ENCODE data around the gene CCZ1B. TPM values are rescaled to one million over a fixed set of nuclear protein-coding genes. Genes with fewer than 3 reads are reported as not detected.
"Not testable (repeated sequence)": the region's sequence is repeated elsewhere in the genome, so short reads cannot be mapped to it uniquely, and the experiment has no call there.

The CCZ1B gene
- polyA plus RNA-seq, 1 experiment, result 24.6 TPM

GRCh38 chr7:6831018-6831725 is 5.1 kb upstream of the CCZ1B start:
- ChIA-PET CTCF (no interaction called here), POLR2A (no interaction called here)
- no peak overlapping the region for H3K4me3 ChIP-seq (ENCODE audit: low read depth, low read length)
- DNase-seq (ENCODE audit: low read depth), result no peak
- no peaks in the 10 kb centered on the region; the same call in 1 of the 2 replicates for H3K27me3 ChIP-seq (ENCODE audit: control insufficient read depth, insufficient read depth, low read length)
- H3K36me3 ChIP-seq (ENCODE audit: control insufficient read depth, insufficient read depth, low read length), result no peaks in the 10 kb centered on the region
- TF ChIP-seq CTCF (IDR thresholded peaks at IDR 0.05; ENCODE audit: insufficient read depth, low read depth, low read length), result no peak

GRCh38 chr7:6830026-6830425 is 4.0 kb upstream of the CCZ1B start:
- H3K27me3 ChIP-seq (ENCODE audit: control insufficient read depth, insufficient read depth, low read length); POLR2A ChIA-PET; H3K36me3 ChIP-seq (ENCODE audit: control insufficient read depth, insufficient read depth, low read length); H3K4me3 ChIP-seq (ENCODE audit: low read depth, low read length); DNase-seq (ENCODE audit: low read depth): not testable (repeated sequence)
- CTCF ChIA-PET, result interaction anchor here (0.6 kb wide), 1 partner anchor 353 kb away, joined by 4 read pairs; no protein-coding TSS in a partner anchor

GRCh38 chr7:6829616-6830015 is 3.5 kb upstream of the CCZ1B start:
- POLR2A ChIA-PET; DNase-seq (ENCODE audit: low read depth); H3K36me3 ChIP-seq (ENCODE audit: control insufficient read depth, insufficient read depth, low read length); H3K4me3 ChIP-seq (ENCODE audit: low read depth, low read length); H3K27me3 ChIP-seq (ENCODE audit: control insufficient read depth, insufficient read depth, low read length): not testable (repeated sequence)
- CTCF ChIA-PET, result interaction anchor here (0.6 kb wide), 1 partner anchor 353 kb away, joined by 4 read pairs; no protein-coding TSS in a partner anchor

- H3K4me3 ChIP-seq (ENCODE audit: low read depth, low read length); H3K27me3 ChIP-seq (ENCODE audit: control insufficient read depth, insufficient read depth, low read length); DNase-seq (ENCODE audit: low read depth); CTCF ChIA-PET; H3K36me3 ChIP-seq (ENCODE audit: control insufficient read depth, insufficient read depth, low read length); POLR2A ChIA-PET: not testable (repeated sequence)
These were observed 1.1 kb upstream of the CCZ1B start for GRCh38 chr7:6827180-6827579.

- POLR2A ChIA-PET; H3K36me3 ChIP-seq (ENCODE audit: control insufficient read depth, insufficient read depth, low read length); DNase-seq (ENCODE audit: low read depth); H3K27me3 ChIP-seq (ENCODE audit: control insufficient read depth, insufficient read depth, low read length); CTCF ChIA-PET: not testable (repeated sequence)
- H3K4me3 ChIP-seq (ENCODE audit: low read depth, low read length), result peak overlapping the region; percentile 24
These were observed 594 bp downstream of the CCZ1B start for GRCh38 chr7:6825236-6826125.

- H3K36me3 ChIP-seq (ENCODE audit: control insufficient read depth, insufficient read depth, low read length); H3K27me3 ChIP-seq (ENCODE audit: control insufficient read depth, insufficient read depth, low read length); DNase-seq (ENCODE audit: low read depth); H3K4me3 ChIP-seq (ENCODE audit: low read depth, low read length); CTCF ChIA-PET; POLR2A ChIA-PET: not testable (repeated sequence)
These were observed 4.5 kb downstream of the CCZ1B start for GRCh38 chr7:6821622-6822021.

- POLR2A ChIA-PET, CTCF ChIA-PET: not testable (repeated sequence)
These were observed 10.6 kb downstream of the CCZ1B start for GRCh38 chr7:6815470-6815869.

GRCh38 chr7:6813011-6813410 is 13.1 kb downstream of the CCZ1B start:
- CTCF ChIA-PET; H3K27me3 ChIP-seq (ENCODE audit: control insufficient read depth, insufficient read depth, low read length); H3K4me3 ChIP-seq (ENCODE audit: low read depth, low read length); H3K36me3 ChIP-seq (ENCODE audit: control insufficient read depth, insufficient read depth, low read length); POLR2A ChIA-PET; DNase-seq (ENCODE audit: low read depth): not testable (repeated sequence)

More at GRCh38 chr7:6815470-6815869, 10.6 kb downstream of the CCZ1B start:
- not testable (repeated sequence) for DNase-seq (ENCODE audit: low read depth); H3K4me3 ChIP-seq (ENCODE audit: low read depth, low read length); H3K36me3 ChIP-seq (ENCODE audit: control insufficient read depth, insufficient read depth, low read length); H3K27me3 ChIP-seq (ENCODE audit: control insufficient read depth, insufficient read depth, low read length)

- DNase-seq (ENCODE audit: low read depth); CTCF ChIA-PET; POLR2A ChIA-PET; H3K4me3 ChIP-seq (ENCODE audit: low read depth, low read length); H3K36me3 ChIP-seq (ENCODE audit: control insufficient read depth, insufficient read depth, low read length); H3K27me3 ChIP-seq (ENCODE audit: control insufficient read depth, insufficient read depth, low read length): not testable (repeated sequence)
These were observed 18.1 kb downstream of the CCZ1B start for GRCh38 chr7:6807959-6808358.

- H3K27me3 ChIP-seq (ENCODE audit: control insufficient read depth, insufficient read depth, low read length); H3K36me3 ChIP-seq (ENCODE audit: control insufficient read depth, insufficient read depth, low read length); H3K4me3 ChIP-seq (ENCODE audit: low read depth, low read length); POLR2A ChIA-PET; CTCF ChIA-PET; DNase-seq (ENCODE audit: low read depth): not testable (repeated sequence)
These were observed 18.6 kb downstream of the CCZ1B start for GRCh38 chr7:6807393-6807918.

GRCh38 chr7:6800331-6800730 is 25.7 kb downstream of the CCZ1B start:
- POLR2A ChIA-PET; H3K27me3 ChIP-seq (ENCODE audit: control insufficient read depth, insufficient read depth, low read length); DNase-seq (ENCODE audit: low read depth); H3K4me3 ChIP-seq (ENCODE audit: low read depth, low read length); H3K36me3 ChIP-seq (ENCODE audit: control insufficient read depth, insufficient read depth, low read length); CTCF ChIA-PET: not testable (repeated sequence)

GRCh38 chr7:6799887-6800286 is 26.2 kb downstream of the CCZ1B start:
- DNase-seq (ENCODE audit: low read depth); H3K36me3 ChIP-seq (ENCODE audit: control insufficient read depth, insufficient read depth, low read length); H3K27me3 ChIP-seq (ENCODE audit: control insufficient read depth, insufficient read depth, low read length); CTCF ChIA-PET; H3K4me3 ChIP-seq (ENCODE audit: low read depth, low read length); POLR2A ChIA-PET: not testable (repeated sequence)
